ENCODE results near the gene CLEC4F. TPM values are rescaled to one million over a fixed set of nuclear protein-coding genes. Genes with fewer than 3 reads are reported as not detected.

CLEC4F gene
- total RNA-seq, 1 experiment from 2014 or later: not detected

DNA sequence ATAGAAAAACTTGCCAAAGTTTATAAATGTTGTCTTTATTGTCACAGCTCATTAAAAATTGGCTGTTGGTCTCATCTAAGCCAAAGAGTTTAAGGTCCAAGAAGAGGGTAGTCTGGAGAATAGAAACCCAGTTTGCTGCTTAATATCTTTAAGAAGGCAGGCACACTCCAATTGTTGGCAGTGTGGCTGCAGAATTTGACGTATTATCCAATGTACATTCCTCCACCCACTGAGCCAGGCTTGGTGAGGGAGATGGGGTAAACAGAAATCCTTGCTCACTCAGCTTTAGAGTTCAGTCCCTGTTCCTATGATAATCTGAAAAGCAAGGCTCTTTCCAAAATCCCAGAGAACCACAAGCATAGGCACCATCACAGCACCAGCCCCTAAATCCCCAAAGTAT, 41.7 kb downstream of the CLEC4F start (continued):
- TF ChIP-seq, protein P1, sequence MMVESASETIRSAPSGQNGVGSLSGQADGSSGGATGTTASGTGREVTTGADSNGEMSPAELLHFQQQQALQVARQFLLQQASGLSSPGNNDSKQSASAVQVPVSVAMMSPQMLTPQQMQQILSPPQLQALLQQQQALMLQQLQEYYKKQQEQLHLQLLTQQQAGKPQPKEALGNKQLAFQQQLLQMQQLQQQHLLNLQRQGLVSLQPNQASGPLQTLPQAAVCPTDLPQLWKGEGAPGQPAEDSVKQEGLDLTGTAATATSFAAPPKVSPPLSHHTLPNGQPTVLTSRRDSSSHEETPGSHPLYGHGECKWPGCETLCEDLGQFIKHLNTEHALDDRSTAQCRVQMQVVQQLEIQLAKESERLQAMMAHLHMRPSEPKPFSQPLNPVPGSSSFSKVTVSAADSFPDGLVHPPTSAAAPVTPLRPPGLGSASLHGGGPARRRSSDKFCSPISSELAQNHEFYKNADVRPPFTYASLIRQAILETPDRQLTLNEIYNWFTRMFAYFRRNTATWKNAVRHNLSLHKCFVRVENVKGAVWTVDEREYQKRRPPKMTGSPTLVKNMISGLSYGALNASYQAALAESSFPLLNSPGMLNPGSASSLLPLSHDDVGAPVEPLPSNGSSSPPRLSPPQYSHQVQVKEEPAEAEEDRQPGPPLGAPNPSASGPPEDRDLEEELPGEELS (CRISPR knock-in tag; IDR thresholded peaks at IDR 0.05): no peak
- TF ChIP-seq RORB (CRISPR knock-in tag; IDR thresholded peaks at IDR 0.05) (no peak), NFATC4 (CRISPR knock-in tag; IDR thresholded peaks at IDR 0.05) (no peak), ZNF671 (CRISPR knock-in tag; IDR thresholded peaks at IDR 0.05) (no peak)

DNA sequence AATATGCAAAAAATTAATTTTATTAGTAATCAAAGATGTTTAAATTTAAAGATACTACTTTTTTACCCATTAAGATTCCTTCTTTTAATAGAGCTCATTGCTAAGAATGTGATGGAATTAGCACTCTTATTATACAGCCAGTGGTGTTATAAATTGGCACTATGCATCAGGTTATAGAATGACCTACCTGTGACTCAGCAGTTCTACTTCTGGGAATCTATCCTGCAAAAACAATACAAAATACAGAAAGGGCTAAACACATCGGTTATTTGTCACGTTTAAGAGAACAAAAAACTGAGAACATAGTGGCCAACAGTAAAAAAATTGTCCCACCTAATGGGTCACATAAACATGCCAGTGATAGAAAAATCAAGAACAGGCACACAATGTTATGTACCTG, 42.9 kb downstream of the CLEC4F start:
- ChIA-PET CTCF (interaction anchor here (1.1 to 1.8 kb wide), 2 partner anchors 87 to 91 kb away, joined by 3 to 4 read pairs; no protein-coding TSS in a partner anchor), POLR2A (no interaction called here)
- no peak overlapping the region for H3K27ac Mint-ChIP-seq
- H3K36me3 Mint-ChIP-seq: no peaks in the 10 kb centered on the region
- TF ChIP-seq KAT7 (CRISPR knock-in tag; IDR thresholded peaks at IDR 0.05; ENCODE audit: borderline replicate concordance) (no peak), FOXP1 (CRISPR knock-in tag; IDR thresholded peaks at IDR 0.05; ENCODE audit: borderline replicate concordance) (no peak), FOXK1 (CRISPR knock-in tag; IDR thresholded peaks at IDR 0.05) (no peak)
- TF ChIP-seq, protein P2, sequence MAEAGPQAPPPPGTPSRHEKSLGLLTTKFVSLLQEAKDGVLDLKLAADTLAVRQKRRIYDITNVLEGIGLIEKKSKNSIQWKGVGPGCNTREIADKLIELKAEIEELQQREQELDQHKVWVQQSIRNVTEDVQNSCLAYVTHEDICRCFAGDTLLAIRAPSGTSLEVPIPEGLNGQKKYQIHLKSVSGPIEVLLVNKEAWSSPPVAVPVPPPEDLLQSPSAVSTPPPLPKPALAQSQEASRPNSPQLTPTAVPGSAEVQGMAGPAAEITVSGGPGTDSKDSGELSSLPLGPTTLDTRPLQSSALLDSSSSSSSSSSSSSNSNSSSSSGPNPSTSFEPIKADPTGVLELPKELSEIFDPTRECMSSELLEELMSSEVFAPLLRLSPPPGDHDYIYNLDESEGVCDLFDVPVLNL (CRISPR knock-in tag; IDR thresholded peaks at IDR 0.05; ENCODE audit: borderline replicate concordance, low read depth): no peak
- TF ChIP-seq, protein P3, sequence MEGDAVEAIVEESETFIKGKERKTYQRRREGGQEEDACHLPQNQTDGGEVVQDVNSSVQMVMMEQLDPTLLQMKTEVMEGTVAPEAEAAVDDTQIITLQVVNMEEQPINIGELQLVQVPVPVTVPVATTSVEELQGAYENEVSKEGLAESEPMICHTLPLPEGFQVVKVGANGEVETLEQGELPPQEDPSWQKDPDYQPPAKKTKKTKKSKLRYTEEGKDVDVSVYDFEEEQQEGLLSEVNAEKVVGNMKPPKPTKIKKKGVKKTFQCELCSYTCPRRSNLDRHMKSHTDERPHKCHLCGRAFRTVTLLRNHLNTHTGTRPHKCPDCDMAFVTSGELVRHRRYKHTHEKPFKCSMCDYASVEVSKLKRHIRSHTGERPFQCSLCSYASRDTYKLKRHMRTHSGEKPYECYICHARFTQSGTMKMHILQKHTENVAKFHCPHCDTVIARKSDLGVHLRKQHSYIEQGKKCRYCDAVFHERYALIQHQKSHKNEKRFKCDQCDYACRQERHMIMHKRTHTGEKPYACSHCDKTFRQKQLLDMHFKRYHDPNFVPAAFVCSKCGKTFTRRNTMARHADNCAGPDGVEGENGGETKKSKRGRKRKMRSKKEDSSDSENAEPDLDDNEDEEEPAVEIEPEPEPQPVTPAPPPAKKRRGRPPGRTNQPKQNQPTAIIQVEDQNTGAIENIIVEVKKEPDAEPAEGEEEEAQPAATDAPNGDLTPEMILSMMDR (IDR thresholded peaks at IDR 0.05): no peak
- no peak for ATAC-seq
- no peak for DNase-seq (ENCODE audit: low spot score)
- H3K4me3 Mint-ChIP-seq: no peak overlapping the region
- H3K27me3 Mint-ChIP-seq (ENCODE audit: low read depth): peaks cover 61% of the 10 kb centered on the region
- H3K9me3 Mint-ChIP-seq: no peaks in the 10 kb centered on the region
- H3K4me1 Mint-ChIP-seq: no peaks in the 10 kb centered on the region

DNA sequence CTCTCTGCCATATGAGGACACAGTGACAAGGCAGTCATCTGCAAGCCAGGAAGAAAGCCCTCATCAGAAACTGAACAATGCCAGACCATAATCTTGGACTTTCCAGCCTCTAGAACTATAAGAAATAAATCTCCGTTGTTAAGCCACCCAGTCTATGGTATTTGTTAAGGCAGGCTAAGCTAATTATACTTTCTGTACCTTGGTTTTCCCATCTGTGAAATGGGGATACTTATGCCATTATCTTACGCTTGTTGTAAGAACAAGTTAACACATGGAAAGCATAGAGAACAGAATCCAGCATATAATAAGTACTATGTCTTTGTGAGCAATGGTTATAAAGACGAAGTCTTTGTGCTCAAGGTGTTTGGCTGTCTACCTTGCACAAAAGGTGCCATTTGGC, 44.1 kb downstream of the CLEC4F start:
- POLR2A ChIA-PET: no interaction called here
- H3K4me1 Mint-ChIP-seq: peaks cover 2% of the 10 kb centered on the region; the same call in 1 of the 2 replicates
- H3K27me3 Mint-ChIP-seq (ENCODE audit: low read depth): peaks cover 53% of the 10 kb centered on the region
- CTCF ChIA-PET: interaction anchor here (1.1 to 1.7 kb wide), 3 partner anchors 9 to 118 kb away, joined by 3 to 6 read pairs (median 5); no protein-coding TSS in a partner anchor
- no peaks in the 10 kb centered on the region for H3K36me3 Mint-ChIP-seq
- TF ChIP-seq, protein P4, sequence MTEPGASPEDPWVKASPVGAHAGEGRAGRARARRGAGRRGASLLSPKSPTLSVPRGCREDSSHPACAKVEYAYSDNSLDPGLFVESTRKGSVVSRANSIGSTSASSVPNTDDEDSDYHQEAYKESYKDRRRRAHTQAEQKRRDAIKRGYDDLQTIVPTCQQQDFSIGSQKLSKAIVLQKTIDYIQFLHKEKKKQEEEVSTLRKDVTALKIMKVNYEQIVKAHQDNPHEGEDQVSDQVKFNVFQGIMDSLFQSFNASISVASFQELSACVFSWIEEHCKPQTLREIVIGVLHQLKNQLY (CRISPR knock-in tag; IDR thresholded peaks at IDR 0.05): no peak
- TF ChIP-seq, protein P5, sequence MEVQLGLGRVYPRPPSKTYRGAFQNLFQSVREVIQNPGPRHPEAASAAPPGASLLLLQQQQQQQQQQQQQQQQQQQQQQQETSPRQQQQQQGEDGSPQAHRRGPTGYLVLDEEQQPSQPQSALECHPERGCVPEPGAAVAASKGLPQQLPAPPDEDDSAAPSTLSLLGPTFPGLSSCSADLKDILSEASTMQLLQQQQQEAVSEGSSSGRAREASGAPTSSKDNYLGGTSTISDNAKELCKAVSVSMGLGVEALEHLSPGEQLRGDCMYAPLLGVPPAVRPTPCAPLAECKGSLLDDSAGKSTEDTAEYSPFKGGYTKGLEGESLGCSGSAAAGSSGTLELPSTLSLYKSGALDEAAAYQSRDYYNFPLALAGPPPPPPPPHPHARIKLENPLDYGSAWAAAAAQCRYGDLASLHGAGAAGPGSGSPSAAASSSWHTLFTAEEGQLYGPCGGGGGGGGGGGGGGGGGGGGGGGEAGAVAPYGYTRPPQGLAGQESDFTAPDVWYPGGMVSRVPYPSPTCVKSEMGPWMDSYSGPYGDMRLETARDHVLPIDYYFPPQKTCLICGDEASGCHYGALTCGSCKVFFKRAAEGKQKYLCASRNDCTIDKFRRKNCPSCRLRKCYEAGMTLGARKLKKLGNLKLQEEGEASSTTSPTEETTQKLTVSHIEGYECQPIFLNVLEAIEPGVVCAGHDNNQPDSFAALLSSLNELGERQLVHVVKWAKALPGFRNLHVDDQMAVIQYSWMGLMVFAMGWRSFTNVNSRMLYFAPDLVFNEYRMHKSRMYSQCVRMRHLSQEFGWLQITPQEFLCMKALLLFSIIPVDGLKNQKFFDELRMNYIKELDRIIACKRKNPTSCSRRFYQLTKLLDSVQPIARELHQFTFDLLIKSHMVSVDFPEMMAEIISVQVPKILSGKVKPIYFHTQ (CRISPR knock-in tag; IDR thresholded peaks at IDR 0.05): no peak
- no peaks in the 10 kb centered on the region for H3K9me3 Mint-ChIP-seq
- no peak overlapping the region for H3K4me3 Mint-ChIP-seq
- ATAC-seq (no peak), DNase-seq (ENCODE audit: low spot score) (no peak)
- no peak overlapping the region for H3K27ac Mint-ChIP-seq

DNA sequence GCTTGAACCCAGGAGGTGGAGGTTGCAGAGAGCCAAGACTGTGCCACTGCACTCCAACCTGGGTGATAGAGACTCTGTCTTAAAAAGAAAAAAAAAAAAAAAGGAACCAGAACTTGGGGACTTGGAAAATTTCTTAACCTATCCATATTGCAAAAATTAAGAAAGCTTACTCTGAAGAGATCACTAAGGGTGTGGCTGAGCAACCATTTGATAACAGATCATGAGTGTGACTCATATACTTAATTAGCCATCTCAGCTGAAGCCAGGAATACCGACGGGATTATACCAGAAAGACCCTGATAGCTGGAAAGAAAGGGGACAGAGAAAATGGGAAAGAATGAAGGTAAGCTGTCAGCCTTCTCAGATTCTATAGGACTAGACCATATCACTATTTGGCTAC, 45.3 kb downstream of the CLEC4F start:
- H3K36me3 Mint-ChIP-seq: no peaks in the 10 kb centered on the region
- CTCF ChIA-PET: interaction anchor here (1.1 to 1.7 kb wide), 3 partner anchors 10 to 117 kb away, joined by 3 to 6 read pairs (median 5); no protein-coding TSS in a partner anchor
- POLR2A ChIA-PET: interaction anchor here (0.6 kb wide), 1 partner anchor 573 kb away, joined by 3 read pairs; no protein-coding TSS in a partner anchor
- no peak overlapping the region for H3K27ac Mint-ChIP-seq
- ATAC-seq (no peak), DNase-seq (ENCODE audit: low spot score) (no peak)
- H3K4me1 Mint-ChIP-seq: peaks cover 6% of the 10 kb centered on the region
- TF ChIP-seq, protein P3 (IDR thresholded peaks at IDR 0.05): no peak
- H3K4me3 Mint-ChIP-seq: no peak overlapping the region
- no peaks in the 10 kb centered on the region for H3K9me3 Mint-ChIP-seq
- H3K27me3 Mint-ChIP-seq (ENCODE audit: low read depth): peaks cover 45% of the 10 kb centered on the region

Measured in WTC11 (cell line).